Measurements from ENCODE around the gene MYBPC1.

The MYBPC1 gene

GRCh38 chr12:101599311-101599710, 4.5 kb downstream of the MYBPC1 start:
- DNase-seq (ENCODE audit: low spot score), result no peak

- no peak for DNase-seq (ENCODE audit: low spot score)
Observed at GRCh38 chr12:101599771-101600484, 5.2 kb downstream of the MYBPC1 start.

GRCh38 chr12:101604132-101604531, 9.4 kb downstream of the MYBPC1 start:
- no peak for DNase-seq (ENCODE audit: low spot score)

GRCh38 chr12:101607894-101608293, 13.1 kb downstream of the MYBPC1 start:
- DNase-seq (ENCODE audit: low spot score), result no peak

GRCh38 chr12:101608301-101609133, 13.7 kb downstream of the MYBPC1 start:
- no peak for DNase-seq (ENCODE audit: low spot score)

GRCh38 chr12:101609198-101609597, 14.4 kb downstream of the MYBPC1 start:
- no peak for DNase-seq (ENCODE audit: low spot score)

GRCh38 chr12:101612160-101612916, 17.6 kb downstream of the MYBPC1 start:
- no peak for DNase-seq (ENCODE audit: low spot score)

GRCh38 chr12:101616027-101616494, 21.3 kb downstream of the MYBPC1 start:
- no peak for DNase-seq (ENCODE audit: low spot score)

GRCh38 chr12:101619026-101619786, 24.4 kb downstream of the MYBPC1 start:
- no peak for DNase-seq (ENCODE audit: low spot score)

- DNase-seq (ENCODE audit: low spot score), result no peak
Observed at GRCh38 chr12:101619858-101620761, 25.3 kb downstream of the MYBPC1 start.

- no peak for DNase-seq (ENCODE audit: low spot score)
Observed at GRCh38 chr12:101620762-101621133, 26.0 kb downstream of the MYBPC1 start.

GRCh38 chr12:101628676-101629075, 33.9 kb downstream of the MYBPC1 start:
- DNase-seq (ENCODE audit: low spot score), result no peak

GRCh38 chr12:101634724-101635123, 40.0 kb downstream of the MYBPC1 start:
- no peak for DNase-seq (ENCODE audit: low spot score)

GRCh38 chr12:101637936-101638335, 43.2 kb downstream of the MYBPC1 start:
- no peak for DNase-seq (ENCODE audit: low spot score)

GRCh38 chr12:101642115-101643067, 47.6 kb downstream of the MYBPC1 start:
- DNase-seq (ENCODE audit: low spot score), result no peak

- DNase-seq (ENCODE audit: low spot score), result no peak
Observed at GRCh38 chr12:101647711-101648110, 52.9 kb downstream of the MYBPC1 start.

- DNase-seq (ENCODE audit: low spot score), result no peak
Observed at GRCh38 chr12:101648195-101648594, 53.4 kb downstream of the MYBPC1 start.

- no peak for DNase-seq (ENCODE audit: low spot score)
Observed at GRCh38 chr12:101650346-101651117, 55.8 kb downstream of the MYBPC1 start.

GRCh38 chr12:101653030-101653429, 58.3 kb downstream of the MYBPC1 start:
- DNase-seq (ENCODE audit: low spot score), result no peak
